Activated effector memory CD4-positive, alpha-beta T cell treated with anti-CD3 and anti-CD28 coated beads, Interleukin-2, amount 50 U/mL, for 16 hours (primary cell): ENCODE results near the gene MFAP5.
"Not testable (repeated sequence)": the region's sequence is repeated elsewhere in the genome, so short reads cannot be mapped to it uniquely, and the experiment has no call there.

Experiments
- DNase-seq: peaks from one replicate; pipeline ENCODE4 v3.0.0-alpha.2; 2020

The MFAP5 gene

GRCh38 chr12:8624750-8625149 is 37.9 kb downstream of the MFAP5 start:
- DNase-seq = not testable (repeated sequence)

GRCh38 chr12:8622646-8623045 is 40.0 kb downstream of the MFAP5 start:
- DNase-seq = no peak

GRCh38 chr12:8615206-8615605 is 47.4 kb downstream of the MFAP5 start:
- DNase-seq = no peak

- not testable (repeated sequence) for DNase-seq
Observed at GRCh38 chr12:8613881-8614280, 48.7 kb downstream of the MFAP5 start.

GRCh38 chr12:8612629-8613028 is 50.0 kb downstream of the MFAP5 start, which contains the start of gene AICDA:
TSS of gene AICDA (minus strand) at chr12:8612859. CDS start at chr12:8612767, 92 bp downstream.
- DNase-seq = no peak

- no peak for DNase-seq
Observed at GRCh38 chr12:8609061-8609570, 53.5 kb downstream of the MFAP5 start.

- no peak for DNase-seq
Observed at GRCh38 chr12:8606890-8607289, 55.7 kb downstream of the MFAP5 start.

GRCh38 chr12:8605057-8605456 is 57.6 kb downstream of the MFAP5 start:
- no peak for DNase-seq

- DNase-seq = no peak
Observed at GRCh38 chr12:8603856-8604255, 58.8 kb downstream of the MFAP5 start.

- no peak for DNase-seq
Observed at GRCh38 chr12:8603286-8603685, 59.3 kb downstream of the MFAP5 start.

- no peak for DNase-seq
Observed at GRCh38 chr12:8596561-8596960, 66.1 kb downstream of the MFAP5 start.
